OCI-LY3 (cell line): ENCODE measurements around the gene C13orf46.

Experiments used
- CTCF ChIP-seq: fragments of 200-600, 300-600 bp; sonication (generic); IDR thresholded peaks from 2 replicates; pipeline ENCODE4 v1.5.1; 2014; ENCODE audit warnings: antibody characterized with exemption, low read length, low read depth
- EZH2phosphoT487 ChIP-seq: fragments of 200-600 bp; shearing (Covaris generic); IDR thresholded peaks from 2 replicates; pipeline ENCODE4 v1.6.1; 2018; ENCODE audit warnings: antibody characterized with exemption, mixed run types, low read depth

DNA sequence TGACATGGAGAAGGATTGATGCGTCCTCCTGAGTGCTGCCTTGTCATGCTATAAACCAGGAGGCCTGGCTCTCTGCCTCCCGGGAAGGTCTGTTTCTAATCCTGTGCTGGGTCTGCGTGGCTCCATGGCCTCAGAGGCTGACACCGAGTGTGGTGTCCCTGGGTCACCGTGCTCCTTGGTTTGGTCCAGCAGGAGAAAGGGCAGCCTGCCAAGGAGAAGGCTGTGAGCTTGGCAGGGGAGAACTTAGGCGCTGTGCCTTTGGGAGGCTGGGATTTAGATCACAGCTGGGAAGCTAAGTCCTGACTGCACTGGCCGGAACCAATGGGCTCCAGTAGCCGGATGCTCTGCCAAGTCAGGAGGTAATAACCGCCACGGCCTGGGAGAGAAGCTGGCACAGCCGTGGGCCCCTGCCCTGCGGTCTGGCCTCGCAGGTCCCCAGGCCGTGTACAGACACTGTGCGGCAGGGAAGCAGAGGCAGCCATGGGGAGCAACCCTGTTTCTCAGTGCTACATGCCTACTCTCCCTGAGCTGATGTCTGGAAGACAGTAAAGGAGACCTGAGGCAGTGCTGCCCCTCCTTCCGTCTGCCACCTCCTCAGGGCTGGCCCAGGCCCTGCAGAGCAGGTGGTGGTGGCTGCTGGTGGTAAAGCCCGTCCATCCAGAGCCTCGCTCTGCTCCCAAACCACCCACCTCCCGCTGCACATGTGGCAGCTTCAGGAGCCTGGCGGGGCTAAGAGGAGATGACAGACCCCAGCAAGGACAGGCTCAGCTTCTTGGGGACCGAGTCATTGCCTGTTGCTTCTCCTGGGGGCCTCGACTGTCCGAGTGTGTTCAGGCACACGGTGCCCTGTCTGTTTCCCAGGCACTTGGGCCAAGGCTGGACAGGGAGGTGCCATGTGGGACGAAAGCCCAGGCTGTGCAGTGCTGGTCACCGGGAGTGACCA lies 44.9 kb downstream of the C13orf46 start:
- TF ChIP-seq CTCF, result no peak
- no peak for TF ChIP-seq EZH2phosphoT487
